ENCODE results near the gene CFAP68. TPM values are rescaled to one million over a fixed set of nuclear protein-coding genes. Genes with fewer than 3 reads are reported as not detected.
"Not testable (repeated sequence)": the region's sequence is repeated elsewhere in the genome, so short reads cannot be mapped to it uniquely, and the experiment has no call there.

CFAP68 gene
- total RNA-seq, 1 donor from 2014 or later: 26.0 TPM

- Histone ChIP-seq H3K9me3 (replicated peaks) (no peaks in the 10 kb centered on the region), H3K4me3 (no peak overlapping the region), H3K4me1 (peaks cover 20% of the 10 kb centered on the region), H3K36me3 (no peaks in the 10 kb centered on the region), H3K27ac (replicated peaks) (no peak overlapping the region), H3K27me3 (ENCODE audit: low read depth) (no peaks in the 10 kb centered on the region)
- intact Hi-C loops (cut with micrococcal nuclease): no loop called here
- TF ChIP-seq CTCF (IDR thresholded peaks at IDR 0.05; ENCODE audit: borderline replicate concordance): no peak
- no peak for DNase-seq
These were observed 2.9 kb downstream of the CFAP68 start for GRCh38 chr11:111882202-111882601.

- DNase-seq; H3K36me3 ChIP-seq; H3K27me3 ChIP-seq (ENCODE audit: low read depth); H3K4me3 ChIP-seq; H3K27ac ChIP-seq (replicated peaks); H3K4me1 ChIP-seq; H3K9me3 ChIP-seq (replicated peaks); intact Hi-C loops (cut with micrococcal nuclease): not testable (repeated sequence)
These were observed 5.7 kb downstream of the CFAP68 start for GRCh38 chr11:111885053-111885452.

- no peaks in the 10 kb centered on the region for H3K36me3 ChIP-seq
- H3K9me3 ChIP-seq (replicated peaks): no peaks in the 10 kb centered on the region
- no peak for DNase-seq
- no peaks in the 10 kb centered on the region for H3K27me3 ChIP-seq (ENCODE audit: low read depth)
- intact Hi-C loops (cut with micrococcal nuclease): no loop called here
- TF ChIP-seq CTCF (IDR thresholded peaks at IDR 0.05; ENCODE audit: borderline replicate concordance): no peak
- no peak overlapping the region for H3K4me3 ChIP-seq
- no peaks in the 10 kb centered on the region for H3K4me1 ChIP-seq
- H3K27ac ChIP-seq (replicated peaks): no peak overlapping the region
These were observed 6.7 kb downstream of the CFAP68 start for GRCh38 chr11:111886032-111886431.

GRCh38 chr11:111886844-111887243, 7.5 kb downstream of the CFAP68 start:
- Histone ChIP-seq H3K4me1 (no peaks in the 10 kb centered on the region), H3K36me3 (no peaks in the 10 kb centered on the region), H3K4me3 (no peak overlapping the region), H3K27ac (replicated peaks) (no peak overlapping the region), H3K27me3 (ENCODE audit: low read depth) (no peaks in the 10 kb centered on the region), H3K9me3 (replicated peaks) (peaks cover 3% of the 10 kb centered on the region)
- no peak for TF ChIP-seq CTCF (IDR thresholded peaks at IDR 0.05; ENCODE audit: borderline replicate concordance)
- intact Hi-C loops (cut with micrococcal nuclease): no loop called here
- no peak for DNase-seq

GRCh38 chr11:111905411-111905810, 26.1 kb downstream of the CFAP68 start:
- H3K4me3 ChIP-seq: no peak overlapping the region
- H3K27ac ChIP-seq (replicated peaks): peak overlapping the region; percentile 99
- H3K9me3 ChIP-seq (replicated peaks): no peaks in the 10 kb centered on the region
- no peaks in the 10 kb centered on the region for H3K27me3 ChIP-seq (ENCODE audit: low read depth)
- peaks cover 19% of the 10 kb centered on the region for H3K36me3 ChIP-seq
- no peak for DNase-seq
- H3K4me1 ChIP-seq: peaks cover 28% of the 10 kb centered on the region
- intact Hi-C loops (cut with micrococcal nuclease): no loop called here
- no peak for TF ChIP-seq CTCF (IDR thresholded peaks at IDR 0.05; ENCODE audit: borderline replicate concordance)

- no peak for TF ChIP-seq CTCF (IDR thresholded peaks at IDR 0.05; ENCODE audit: borderline replicate concordance)
- intact Hi-C loops (cut with micrococcal nuclease): no loop called here
- H3K36me3 ChIP-seq: peaks cover 22% of the 10 kb centered on the region
- H3K4me3 ChIP-seq: no peak overlapping the region
- H3K9me3 ChIP-seq (replicated peaks): no peaks in the 10 kb centered on the region
- H3K27ac ChIP-seq (replicated peaks): peak overlapping the region; percentile 99
- H3K27me3 ChIP-seq (ENCODE audit: low read depth): no peaks in the 10 kb centered on the region
- H3K4me1 ChIP-seq: peaks cover 40% of the 10 kb centered on the region
- DNase-seq: no peak
These were observed 27.3 kb downstream of the CFAP68 start for GRCh38 chr11:111906680-111907079.
